Measurements from ENCODE around the gene AOX1. TPM values are rescaled to one million over a fixed set of nuclear protein-coding genes. Genes with fewer than 3 reads are reported as not detected.
"Not testable (repeated sequence)": the region's sequence is repeated elsewhere in the genome, so short reads cannot be mapped to it uniquely, and the experiment has no call there.

Gene AOX1
- total RNA-seq, 1 donor from 2014 or later = 24.3 TPM

GRCh38 chr2:200640901-200641300 is 55.1 kb downstream of the AOX1 start:
- TF ChIP-seq, protein P1, sequence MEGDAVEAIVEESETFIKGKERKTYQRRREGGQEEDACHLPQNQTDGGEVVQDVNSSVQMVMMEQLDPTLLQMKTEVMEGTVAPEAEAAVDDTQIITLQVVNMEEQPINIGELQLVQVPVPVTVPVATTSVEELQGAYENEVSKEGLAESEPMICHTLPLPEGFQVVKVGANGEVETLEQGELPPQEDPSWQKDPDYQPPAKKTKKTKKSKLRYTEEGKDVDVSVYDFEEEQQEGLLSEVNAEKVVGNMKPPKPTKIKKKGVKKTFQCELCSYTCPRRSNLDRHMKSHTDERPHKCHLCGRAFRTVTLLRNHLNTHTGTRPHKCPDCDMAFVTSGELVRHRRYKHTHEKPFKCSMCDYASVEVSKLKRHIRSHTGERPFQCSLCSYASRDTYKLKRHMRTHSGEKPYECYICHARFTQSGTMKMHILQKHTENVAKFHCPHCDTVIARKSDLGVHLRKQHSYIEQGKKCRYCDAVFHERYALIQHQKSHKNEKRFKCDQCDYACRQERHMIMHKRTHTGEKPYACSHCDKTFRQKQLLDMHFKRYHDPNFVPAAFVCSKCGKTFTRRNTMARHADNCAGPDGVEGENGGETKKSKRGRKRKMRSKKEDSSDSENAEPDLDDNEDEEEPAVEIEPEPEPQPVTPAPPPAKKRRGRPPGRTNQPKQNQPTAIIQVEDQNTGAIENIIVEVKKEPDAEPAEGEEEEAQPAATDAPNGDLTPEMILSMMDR (IDR thresholded peaks at IDR 0.05) = no peak
- Histone ChIP-seq H3K9me3 (no peaks in the 10 kb centered on the region), H3K27ac (no peak overlapping the region), H3K4me1 (no peaks in the 10 kb centered on the region), H3K36me3 (peaks cover 9% of the 10 kb centered on the region), H3K4me3 (no peak overlapping the region), H3K27me3 (no peaks in the 10 kb centered on the region)
- intact Hi-C loops (cut with DNase I) = no loop called here
- ATAC-seq = no peak
- no peak for DNase-seq

GRCh38 chr2:200648518-200649281 is 62.9 kb downstream of the AOX1 start:
- H3K9me3 ChIP-seq; DNase-seq; H3K4me1 ChIP-seq; H3K4me3 ChIP-seq; intact Hi-C loops (cut with DNase I); H3K27me3 ChIP-seq; H3K36me3 ChIP-seq; ATAC-seq; H3K27ac ChIP-seq: not testable (repeated sequence)

DNA sequence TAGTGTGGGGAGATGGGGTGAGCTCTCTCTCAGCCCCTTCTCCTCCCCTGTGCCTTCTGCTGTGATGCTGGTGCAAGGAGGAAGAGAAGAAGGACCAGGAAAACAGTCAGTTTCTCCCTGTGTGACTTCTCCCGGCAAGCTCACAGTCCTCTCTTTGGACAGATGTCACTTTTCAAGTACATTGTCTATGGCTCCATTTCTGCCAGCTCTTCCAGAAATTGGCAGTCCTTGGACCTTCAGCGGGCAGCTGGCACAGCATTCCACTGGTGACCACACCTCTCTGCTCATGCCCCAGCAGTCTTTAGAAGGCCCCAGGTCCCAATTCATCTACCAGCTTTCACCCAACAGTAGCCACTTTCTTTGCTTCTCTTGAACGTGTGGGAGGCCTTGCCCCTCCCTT is 63.9 kb downstream of the AOX1 start:
- ATAC-seq = no peak
- no peak for DNase-seq
- Histone ChIP-seq H3K4me3 (no peak overlapping the region), H3K4me1 (no peaks in the 10 kb centered on the region), H3K36me3 (no peaks in the 10 kb centered on the region), H3K9me3 (no peaks in the 10 kb centered on the region), H3K27ac (no peak overlapping the region), H3K27me3 (no peaks in the 10 kb centered on the region)
- intact Hi-C loops (cut with DNase I) = no loop called here
- TF ChIP-seq, protein P1 (IDR thresholded peaks at IDR 0.05) = no peak

DNA sequence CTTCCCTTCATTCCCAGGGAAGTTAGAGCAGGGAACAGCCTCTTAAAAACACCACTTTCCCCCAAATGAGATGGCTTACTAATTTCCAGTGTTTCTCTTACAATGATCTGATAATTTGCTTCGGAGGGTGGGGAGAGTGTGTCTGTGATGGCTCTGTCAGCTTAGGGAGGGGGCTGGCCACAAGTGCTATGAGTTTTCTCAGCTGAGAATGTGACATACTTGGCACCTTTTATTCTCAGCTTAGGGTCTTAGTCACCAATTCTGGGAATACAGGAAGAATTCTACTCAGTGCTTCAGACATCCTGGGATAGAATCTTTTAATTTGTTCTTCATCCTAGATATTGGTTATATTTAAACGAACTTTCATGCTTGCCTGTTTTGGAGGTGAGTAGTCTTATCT is 64.4 kb downstream of the AOX1 start:
- DNase-seq (no peak), ATAC-seq (no peak)
- no peaks in the 10 kb centered on the region for H3K4me1 ChIP-seq
- intact Hi-C loops (cut with DNase I) = no loop called here
- no peaks in the 10 kb centered on the region for H3K27me3 ChIP-seq
- no peaks in the 10 kb centered on the region for H3K36me3 ChIP-seq
- H3K9me3 ChIP-seq = no peaks in the 10 kb centered on the region
- H3K4me3 ChIP-seq = no peak overlapping the region
- TF ChIP-seq, protein P1 (IDR thresholded peaks at IDR 0.05) = no peak
- no peak overlapping the region for H3K27ac ChIP-seq

DNA sequence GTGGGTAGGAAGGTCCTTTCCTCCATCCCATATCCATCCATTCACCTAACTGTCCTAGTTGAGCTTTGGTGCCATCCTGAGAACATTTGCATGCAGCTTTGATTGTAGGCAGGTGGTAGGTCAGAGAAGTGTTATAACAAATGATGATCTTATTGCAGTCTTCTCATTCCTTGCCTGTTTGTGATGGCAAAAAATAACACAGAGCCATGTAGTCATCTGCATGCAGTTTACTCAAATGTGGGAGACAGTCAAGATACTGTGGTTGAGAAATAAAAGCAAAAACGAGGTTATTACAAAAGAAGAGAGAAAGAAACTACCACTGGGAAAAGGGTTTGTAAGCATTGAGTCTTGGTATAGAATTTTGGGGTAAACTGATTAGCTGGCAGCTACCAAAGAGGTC is 66.3 kb downstream of the AOX1 start:
- no peaks in the 10 kb centered on the region for H3K27me3 ChIP-seq
- intact Hi-C loops (cut with DNase I) = no loop called here
- H3K4me1 ChIP-seq = no peaks in the 10 kb centered on the region
- ATAC-seq (no peak), DNase-seq (no peak)
- H3K27ac ChIP-seq = no peak overlapping the region
- H3K36me3 ChIP-seq = no peaks in the 10 kb centered on the region
- H3K9me3 ChIP-seq = no peaks in the 10 kb centered on the region
- TF ChIP-seq, protein P1 (IDR thresholded peaks at IDR 0.05) = no peak
- H3K4me3 ChIP-seq = no peak overlapping the region

DNA sequence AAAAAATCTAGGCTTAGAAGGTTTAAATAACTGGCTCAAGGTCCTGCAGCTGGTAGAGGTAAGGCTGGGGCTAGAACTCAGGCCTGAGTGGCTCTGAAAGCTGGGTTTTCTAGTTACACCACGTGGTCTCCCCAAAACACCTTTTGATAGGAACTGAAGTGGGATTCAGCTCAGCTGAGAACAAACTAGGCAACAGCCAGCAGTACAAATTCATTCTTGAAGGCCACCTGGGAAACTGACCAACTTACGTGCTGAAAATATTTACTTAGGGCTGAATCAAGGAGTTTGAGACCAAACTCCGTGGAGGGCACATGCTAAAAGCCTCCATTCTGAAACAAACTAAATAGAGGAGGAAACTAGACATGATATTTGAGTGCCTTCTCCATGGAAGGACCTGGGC is 67.2 kb downstream of the AOX1 start:
- H3K27me3 ChIP-seq = no peaks in the 10 kb centered on the region
- TF ChIP-seq, protein P1 (IDR thresholded peaks at IDR 0.05) = no peak
- H3K4me1 ChIP-seq = no peaks in the 10 kb centered on the region
- H3K36me3 ChIP-seq = no peaks in the 10 kb centered on the region
- ATAC-seq (no peak), DNase-seq (no peak)
- intact Hi-C loops (cut with DNase I) = no loop called here
- H3K4me3 ChIP-seq = no peak overlapping the region
- no peak overlapping the region for H3K27ac ChIP-seq
- H3K9me3 ChIP-seq = no peaks in the 10 kb centered on the region
